DMS79 treated with DMSO at 0.1 percent for 48 hours (cell line): ENCODE data around the gene REN.

ENCODE experiments used
- DNase-seq: peaks from one replicate; lab custom pipeline; 2025; lab: John Stamatoyannopoulos, UW

The REN gene

GRCh38 chr1:204153667-204154066 lies 12.5 kb downstream of the REN start:
- DNase-seq, result no peak

- peak; percentile 13 for DNase-seq
These were observed 13.7 kb downstream of the REN start for GRCh38 chr1:204152310-204153044.

GRCh38 chr1:204151552-204152309 lies 14.4 kb downstream of the REN start, which contains the start of gene ETNK2:
ETNK2 (minus strand) TSS chr1:204152044; CDS start chr1:204151852, 192 bp downstream.
- peak; percentile 43 for DNase-seq

- peak; percentile 14 for DNase-seq
These were observed 15.2 kb downstream of the REN start for GRCh38 chr1:204150702-204151551.

- DNase-seq, result peak; percentile 47
These were observed 16.2 kb downstream of the REN start for GRCh38 chr1:204149635-204150565.

GRCh38 chr1:204149107-204149506 lies 17.0 kb downstream of the REN start:
- DNase-seq, result peak; percentile 74

- DNase-seq, result peak; percentile 40
These were observed 18.4 kb downstream of the REN start for GRCh38 chr1:204147406-204148383.

GRCh38 chr1:204146965-204147364 lies 19.2 kb downstream of the REN start:
- DNase-seq, result no peak

- no peak for DNase-seq
These were observed 19.8 kb downstream of the REN start for GRCh38 chr1:204146309-204146708.

GRCh38 chr1:204145033-204145504 lies 21.1 kb downstream of the REN start:
- no peak for DNase-seq

- no peak for DNase-seq
These were observed 22.7 kb downstream of the REN start for GRCh38 chr1:204143276-204144041.

- no peak for DNase-seq
These were observed 23.8 kb downstream of the REN start for GRCh38 chr1:204142032-204142974.

- DNase-seq, result no peak
These were observed 25.0 kb downstream of the REN start for GRCh38 chr1:204141131-204141530.

- no peak for DNase-seq
These were observed 26.2 kb downstream of the REN start for GRCh38 chr1:204139952-204140351.

- no peak for DNase-seq
These were observed 27.0 kb downstream of the REN start for GRCh38 chr1:204139088-204139487.

- DNase-seq, result no peak
These were observed 29.3 kb downstream of the REN start for GRCh38 chr1:204136814-204137213.

- DNase-seq, result no peak
These were observed 32.0 kb downstream of the REN start for GRCh38 chr1:204134103-204134502.

- DNase-seq, result no peak
These were observed 33.4 kb downstream of the REN start for GRCh38 chr1:204132718-204133117.
